Trophoblast cell (in vitro differentiated cells and primary cell): ENCODE data around the gene OPCML.

ENCODE experiments used
- DNase-seq, 2 donors: peaks; one replicate each; pipeline ENCODE4 v3.0.0-alpha.2; 2016
- H2AFZ ChIP-seq: 2 replicates; pipeline ENCODE4 v1.6.1; 2013; ENCODE audit warnings: low read length, moderate library complexity, mild to moderate bottlenecking; ENCODE audit not compliant: insufficient read depth, poor library complexity
- H2AK5ac ChIP-seq: 2 replicates; pipeline ENCODE4 v1.6.1; 2013; ENCODE audit warnings: mild to moderate bottlenecking, low read length
- H2BK120ac ChIP-seq: 2 replicates; pipeline ENCODE4 v1.6.1; 2013; ENCODE audit warnings: low read length, mild to moderate bottlenecking, moderate library complexity; ENCODE audit not compliant: insufficient read depth, poor library complexity
- H2BK12ac ChIP-seq: 2 replicates; pipeline ENCODE4 v1.6.1; 2013; ENCODE audit warnings: mild to moderate bottlenecking, low read length, moderate library complexity
- H2BK5ac ChIP-seq: 2 replicates; pipeline ENCODE4 v1.6.1; 2013; ENCODE audit warnings: low read length, low read depth, moderate library complexity, mild to moderate bottlenecking; ENCODE audit not compliant: poor library complexity
- H3K14ac ChIP-seq: 2 replicates; pipeline ENCODE4 v1.6.1; 2013; ENCODE audit warnings: mild to moderate bottlenecking, low read length
- H3K18ac ChIP-seq: 2 replicates; pipeline ENCODE4 v1.6.1; 2013; ENCODE audit warnings: mild to moderate bottlenecking, low read length
- H3K23ac ChIP-seq: 2 replicates; pipeline ENCODE4 v1.6.1; 2013; ENCODE audit warnings: low read length
- H3K27ac ChIP-seq: 2 replicates; pipeline ENCODE4 v1.5.1; 2013; ENCODE audit warnings: low read depth, mild to moderate bottlenecking, inconsistent platforms, low read length, moderate library complexity
- H3K27me3 ChIP-seq: 2 replicates; pipeline ENCODE4 v1.6.1; 2013; ENCODE audit warnings: inconsistent platforms, mild to moderate bottlenecking, low read length, moderate library complexity; ENCODE audit not compliant: insufficient read depth
- H3K36me3 ChIP-seq, 2 experiments: 1 replicate in 1 of 2; 2 replicates in 1 of 2; pipeline ENCODE4 v1.6.1; 2013; ENCODE audit warnings: low read length in 2 of 2, mild to moderate bottlenecking in 2 of 2, moderate library complexity in 1 of 2; ENCODE audit not compliant: insufficient read depth in 2 of 2, control insufficient read depth in 1 of 2
- H3K4ac ChIP-seq: 2 replicates; pipeline ENCODE4 v1.6.1; 2013; ENCODE audit warnings: low read depth, mild to moderate bottlenecking, low read length, moderate library complexity
- H3K4me1 ChIP-seq, 2 experiments: 1 replicate in 1 of 2; 2 replicates in 1 of 2; pipeline ENCODE4 v1.6.1; 2013; ENCODE audit warnings: low read length in 2 of 2, mild to moderate bottlenecking in 2 of 2, moderate library complexity in 1 of 2; ENCODE audit not compliant: insufficient read depth in 2 of 2, control insufficient read depth in 1 of 2
- H3K4me2 ChIP-seq: 2 replicates; pipeline ENCODE4 v1.6.1; 2013; ENCODE audit warnings: inconsistent platforms, mild to moderate bottlenecking, low read length, moderate library complexity
- H3K4me3 ChIP-seq: 2 replicates; pipeline ENCODE4 v1.5.1; 2013; ENCODE audit warnings: mild to moderate bottlenecking, low read depth, low read length, inconsistent platforms
- H3K79me1 ChIP-seq: one replicate; pipeline ENCODE4 v1.6.1; 2013; ENCODE audit warnings: low read length
- H3K79me2 ChIP-seq: 2 replicates; pipeline ENCODE4 v1.6.1; 2013; ENCODE audit warnings: low read length, mild to moderate bottlenecking; ENCODE audit not compliant: control insufficient read depth, insufficient read depth, poor library complexity
- H3K9ac ChIP-seq: 2 replicates; pipeline ENCODE4 v1.6.1; 2013; ENCODE audit warnings: mild to moderate bottlenecking, low read length
- H3K9me3 ChIP-seq: 2 replicates; pipeline ENCODE4 v1.6.1; 2013; ENCODE audit warnings: low read depth, mild to moderate bottlenecking, control low read depth, inconsistent platforms, low read length; ENCODE audit not compliant: insufficient read depth
- H4K12ac ChIP-seq: 2 replicates; pipeline ENCODE4 v1.6.1; 2013; ENCODE audit warnings: low read depth, mild to moderate bottlenecking, low read length, moderate library complexity
- H4K8ac ChIP-seq: 2 replicates; pipeline ENCODE4 v1.6.1; 2013; ENCODE audit warnings: low read depth, mild to moderate bottlenecking, low read length, moderate library complexity
- H4K91ac ChIP-seq: one replicate; pipeline ENCODE4 v1.6.1; 2013; ENCODE audit warnings: low read depth, mild to moderate bottlenecking, low read length, moderate library complexity
- WGBS: extraction: QIAGEN DNeasy Blood & Tissue Kit; methylation state at CpG from one replicate; pipeline ENCODE4 v1.1.7; 2013; ENCODE audit warnings: missing lambda C conversion rate; ENCODE audit not compliant: insufficient read length, insufficient coverage; ENCODE audit errors: extremely low coverage; 5-methylcytosine and 5-hydroxymethylcytosine counted together

The OPCML gene

GRCh38 chr11:133249530-133249929 is 282.8 kb downstream of the OPCML start:
- H2BK120ac ChIP-seq = no peak overlapping the region
- H2BK5ac ChIP-seq = no peak overlapping the region
- no peak overlapping the region for H2AK5ac ChIP-seq
- no CpG with 5 or more reads among the region's 6 CpGs for WGBS
- H4K12ac ChIP-seq = no peak overlapping the region
- H3K79me2 ChIP-seq = no peaks in the 10 kb centered on the region
- no peak overlapping the region for H4K8ac ChIP-seq
- no peaks in the 10 kb centered on the region for H3K79me1 ChIP-seq
- no peak overlapping the region for H3K4me3 ChIP-seq
- no peaks in the 10 kb centered on the region for H3K9me3 ChIP-seq
- H3K4ac ChIP-seq = no peak overlapping the region
- no peak overlapping the region for H3K4me2 ChIP-seq
- no peaks in the 10 kb centered on the region for H3K27me3 ChIP-seq
- H3K14ac ChIP-seq = no peak overlapping the region
- no peak overlapping the region for H4K91ac ChIP-seq
- H3K27ac ChIP-seq = no peak overlapping the region
- no peak overlapping the region for H2BK12ac ChIP-seq
- H3K18ac ChIP-seq = no peak overlapping the region
- no peaks in the 10 kb centered on the region for H3K36me3 ChIP-seq
- H3K4me1 ChIP-seq = no peaks in the 10 kb centered on the region
- no peak for DNase-seq
- H2AFZ ChIP-seq = no peak overlapping the region
- H3K23ac ChIP-seq = no peak overlapping the region
- no peak overlapping the region for H3K9ac ChIP-seq

DNA sequence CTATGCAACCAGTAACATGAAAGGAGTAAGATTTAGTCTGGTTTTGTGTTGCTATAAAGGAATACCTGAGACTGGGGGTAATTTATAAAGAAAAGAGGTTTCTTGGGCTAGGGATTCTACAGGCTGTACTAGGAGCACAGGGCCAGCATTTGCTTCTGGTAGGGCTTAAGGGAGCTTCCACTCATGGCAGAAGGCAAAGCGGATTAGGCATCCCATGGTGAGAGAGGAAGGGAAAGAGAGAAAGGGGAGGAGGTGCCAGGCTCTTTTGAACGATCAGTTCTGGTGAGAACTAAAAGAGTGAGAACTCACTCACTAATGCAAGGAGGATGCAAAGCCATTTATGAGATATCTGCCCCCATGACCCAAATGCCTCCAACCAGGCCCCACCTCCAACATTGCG is 283.2 kb downstream of the OPCML start:
- Histone ChIP-seq H3K27me3 (no peaks in the 10 kb centered on the region), H3K4me1 (no peaks in the 10 kb centered on the region), H4K8ac (no peak overlapping the region), H3K9ac (no peak overlapping the region), H3K79me1 (no peaks in the 10 kb centered on the region), H2BK120ac (no peak overlapping the region), H2AFZ (no peak overlapping the region), H3K4me2 (no peak overlapping the region), H3K9me3 (no peaks in the 10 kb centered on the region), H3K4me3 (no peak overlapping the region), H3K4ac (no peak overlapping the region), H3K14ac (no peak overlapping the region), H2BK5ac (no peak overlapping the region), H3K27ac (no peak overlapping the region), H2AK5ac (no peak overlapping the region), H3K23ac (no peak overlapping the region), H2BK12ac (no peak overlapping the region), H4K12ac (no peak overlapping the region), H4K91ac (no peak overlapping the region), H3K79me2 (no peaks in the 10 kb centered on the region), H3K18ac (no peak overlapping the region), H3K36me3 (no peaks in the 10 kb centered on the region)
- no peak for DNase-seq
- WGBS = no CpG with 5 or more reads among the region's 3 CpGs

DNA sequence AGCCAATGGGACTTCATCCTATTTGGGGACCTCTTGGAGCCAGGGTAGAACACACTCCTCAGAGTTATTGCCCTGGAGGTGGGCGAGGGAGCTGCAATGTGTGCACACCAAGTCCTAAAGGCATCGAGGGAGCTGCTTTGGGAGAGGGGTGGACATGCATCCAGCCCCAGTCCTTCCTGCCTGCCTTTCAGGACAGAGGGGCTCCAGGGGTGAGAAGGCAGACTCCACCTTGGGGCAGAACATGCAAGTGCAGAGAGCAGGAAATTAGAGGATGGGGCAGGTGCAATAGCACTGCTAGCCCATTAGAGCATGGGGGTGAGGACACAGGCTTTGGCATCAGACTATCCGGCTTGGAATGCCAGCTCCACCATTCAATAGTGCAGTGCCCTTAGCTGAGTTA is 288.5 kb downstream of the OPCML start:
- Histone ChIP-seq H2BK5ac (no peak overlapping the region), H3K4me3 (no peak overlapping the region)
- no CpG with 5 or more reads among the region's 3 CpGs for WGBS

GRCh38 chr11:133240908-133241655 is 291.2 kb downstream of the OPCML start:
- no peak overlapping the region for H4K91ac ChIP-seq
- no peak overlapping the region for H3K23ac ChIP-seq
- peaks cover 0 to 2% of the 10 kb centered on the region in 2 experiments for H3K4me1 ChIP-seq
- H2AFZ ChIP-seq = no peak overlapping the region
- DNase-seq = no peak
- H3K4ac ChIP-seq = no peak overlapping the region
- H3K4me2 ChIP-seq = no peak overlapping the region
- H4K12ac ChIP-seq = no peak overlapping the region
- H3K27ac ChIP-seq = no peak overlapping the region
- H3K27me3 ChIP-seq = no peaks in the 10 kb centered on the region
- H3K9me3 ChIP-seq = no peaks in the 10 kb centered on the region
- no peak overlapping the region for H2BK120ac ChIP-seq
- no peak overlapping the region for H2BK5ac ChIP-seq
- no peaks in the 10 kb centered on the region for H3K36me3 ChIP-seq
- no peak overlapping the region for H2BK12ac ChIP-seq
- no peak overlapping the region for H2AK5ac ChIP-seq
- H4K8ac ChIP-seq = no peak overlapping the region
- no peak overlapping the region for H3K4me3 ChIP-seq
- H3K18ac ChIP-seq = no peak overlapping the region
- WGBS = no CpG with 5 or more reads among the region's 10 CpGs
- H3K9ac ChIP-seq = no peak overlapping the region
- no peaks in the 10 kb centered on the region for H3K79me1 ChIP-seq
- H3K79me2 ChIP-seq = no peaks in the 10 kb centered on the region
- H3K14ac ChIP-seq = no peak overlapping the region

More for the DNA sequence above, 288.5 kb downstream of the OPCML start:
- Histone ChIP-seq H3K18ac (no peak overlapping the region), H4K91ac (no peak overlapping the region), H2BK12ac (no peak overlapping the region), H3K14ac (no peak overlapping the region), H3K4me1 (peaks cover 0 to 2% of the 10 kb centered on the region in 2 experiments), H2AFZ (no peak overlapping the region), H3K36me3 (no peaks in the 10 kb centered on the region), H3K9me3 (no peaks in the 10 kb centered on the region), H3K27me3 (no peaks in the 10 kb centered on the region), H3K4ac (no peak overlapping the region), H3K79me2 (no peaks in the 10 kb centered on the region), H3K4me2 (no peak overlapping the region), H3K9ac (no peak overlapping the region), H4K12ac (no peak overlapping the region), H2BK120ac (no peak overlapping the region), H4K8ac (no peak overlapping the region), H3K27ac (no peak overlapping the region), H3K23ac (no peak overlapping the region), H2AK5ac (no peak overlapping the region), H3K79me1 (no peaks in the 10 kb centered on the region)
- DNase-seq = no peak
